HepG2 (cell line): ENCODE results near the gene RASA1. TPM values are rescaled to one million over a fixed set of nuclear protein-coding genes. Genes with fewer than 3 reads are reported as not detected.

Source experiments
- ASH2L ChIP-seq: fragments of 300-600, 200-600 bp; sonication (generic); IDR thresholded peaks from 2 replicates; pipeline ENCODE4 v1.7.0; 2017; ENCODE audit warnings: low read depth, mild to moderate bottlenecking, moderate library complexity, mixed read lengths, low read length; ENCODE audit not compliant: insufficient read length
- CBX5 ChIP-seq: sonication (generic); formaldehyde crosslinking; IDR thresholded peaks from 2 replicates; pipeline ENCODE4 v1.4.0; 2020; ENCODE audit warnings: missing genetic modification reagents, borderline replicate concordance
- E2F5 ChIP-seq: sonication (generic); formaldehyde crosslinking; conservative IDR thresholded peaks from 2 replicates; pipeline ENCODE4 v1.4.0; 2020; ENCODE audit warnings: missing genetic modification reagents
- JUNB ChIP-seq: sonication (generic); formaldehyde crosslinking; IDR thresholded peaks from 2 replicates; pipeline ENCODE4 v1.8.0; 2022; ENCODE audit warnings: missing genetic modification reagents, mild to moderate bottlenecking, borderline replicate concordance
- KAT8 ChIP-seq: IDR thresholded peaks from 2 replicates; pipeline ENCODE4 v1.6.1; 2016; ENCODE audit warnings: missing genetic modification reagents, missing compliant biosample characterization
- NFATC3 ChIP-seq: sonication (generic); formaldehyde crosslinking; IDR thresholded peaks from 2 replicates; pipeline ENCODE4 v1.5.1; 2020; ENCODE audit warnings: mild to moderate bottlenecking, missing genetic modification reagents
- NFYB ChIP-seq: sonication (generic); formaldehyde crosslinking; IDR thresholded peaks from 2 replicates; pipeline ENCODE4 v1.4.0; 2020; ENCODE audit warnings: missing genetic modification reagents
- PAF1 ChIP-seq: IDR thresholded peaks from 2 replicates; pipeline ENCODE4 v1.6.1; 2016; ENCODE audit warnings: missing genetic modification reagents, missing compliant biosample characterization
- RCOR2 ChIP-seq: IDR thresholded peaks from 2 replicates; pipeline ENCODE4 v1.6.1; 2016; ENCODE audit warnings: missing biosample characterization, missing genetic modification reagents
- REPIN1 ChIP-seq: sonication (generic); formaldehyde crosslinking; IDR thresholded peaks from 2 replicates; pipeline ENCODE4 v1.8.0; 2022; ENCODE audit warnings: missing genetic modification reagents, low read depth, mild to moderate bottlenecking, borderline replicate concordance
- SP5 ChIP-seq: IDR thresholded peaks from 2 replicates; pipeline ENCODE4 v1.6.1; 2016; ENCODE audit warnings: low read depth, borderline replicate concordance
- SYNCRIP ChIP-seq: fragments of 200-400 bp; formaldehyde crosslinking; IDR thresholded peaks from 2 replicates; pipeline ENCODE4 v1.6.1; 2018; ENCODE audit warnings: mild to moderate bottlenecking, low read depth, low read length; ENCODE audit not compliant: insufficient read depth
- U2AF2 ChIP-seq: fragments of 200-400 bp; formaldehyde crosslinking; IDR thresholded peaks from 2 replicates; pipeline ENCODE4 v1.6.1; 2017; ENCODE audit warnings: low read depth, mild to moderate bottlenecking, low read length
- ZBTB20 ChIP-seq: sonication (generic); formaldehyde crosslinking; IDR thresholded peaks from 2 replicates; pipeline ENCODE4 v1.8.1; 2023; ENCODE audit warnings: missing genetic modification reagents, low read depth, mild to moderate bottlenecking, borderline replicate concordance
- ZBTB21 ChIP-seq: sonication (generic); formaldehyde crosslinking; IDR thresholded peaks from 2 replicates; pipeline ENCODE4 v1.4.0; 2020; ENCODE audit warnings: missing genetic modification reagents
- ZBTB25 ChIP-seq: IDR thresholded peaks from 2 replicates; pipeline ENCODE4 v1.6.1; 2018; ENCODE audit warnings: missing genetic modification reagents
- ZBTB42 ChIP-seq: sonication (generic); formaldehyde crosslinking; IDR thresholded peaks from 2 replicates; pipeline ENCODE4 v1.5.0; 2020; ENCODE audit warnings: mild to moderate bottlenecking, missing genetic modification reagents
- ZFP36L2 ChIP-seq: sonication (generic); formaldehyde crosslinking; IDR thresholded peaks from 2 replicates; pipeline ENCODE4 v1.4.0; 2020; ENCODE audit warnings: missing genetic modification reagents
- ZMYM2 ChIP-seq: sonication (generic); formaldehyde crosslinking; IDR thresholded peaks from 2 replicates; pipeline ENCODE4 v1.8.0; 2022; ENCODE audit warnings: mild to moderate bottlenecking, missing genetic modification reagents
- ZNF296 ChIP-seq: sonication (generic); formaldehyde crosslinking; conservative IDR thresholded peaks from 2 replicates; pipeline ENCODE4 v1.5.0; 2020; ENCODE audit warnings: mild to moderate bottlenecking, missing genetic modification reagents
- ZNF563 ChIP-seq: sonication (generic); formaldehyde crosslinking; IDR thresholded peaks from 2 replicates; pipeline ENCODE4 v1.8.0; 2022; ENCODE audit warnings: mild to moderate bottlenecking, moderate library complexity, missing genetic modification reagents
- ZNF572 ChIP-seq: sonication (generic); formaldehyde crosslinking; IDR thresholded peaks from 2 replicates; pipeline ENCODE4 v1.5.1; 2020; ENCODE audit warnings: mild to moderate bottlenecking, missing genetic modification reagents
- ZNF616 ChIP-seq: sonication (generic); formaldehyde crosslinking; IDR thresholded peaks from 2 replicates; pipeline ENCODE4 v1.5.0; 2020; ENCODE audit warnings: low read depth, mild to moderate bottlenecking, missing genetic modification reagents
- ZNF790 ChIP-seq: sonication (generic); formaldehyde crosslinking; IDR thresholded peaks from 2 replicates; pipeline ENCODE4 v1.8.0; 2022; ENCODE audit warnings: missing genetic modification reagents, mild to moderate bottlenecking, borderline replicate concordance
- polyA plus RNA-seq, 8 experiments: library from polyadenylated mRNA; depleted of rRNA in 3 of 8; stranded (reverse) in 7 of 8; unstranded in 1 of 8; fragments of >200 nt; fragmentation: Illumina TruSeq in 4 of 8; extraction: Trizol in 4 of 8; gene quantifications; 2 replicates each; pipeline versions ENCODE4 v1.2.1 to v1.2.3, GENCODE V29; 2011 to 2016; ENCODE audit warnings: low read depth in 4 of 8, missing spikeins in 1 of 8, mixed read lengths in 1 of 8; ENCODE audit not compliant: insufficient read depth in 1 of 8
- total RNA-seq, 5 experiments: library from RNA; depleted of rRNA; stranded (reverse); fragments of >200 nt; fragmentation: Illumina TruSeq; extraction: Trizol; gene quantifications; 2 replicates each; pipeline ENCODE4 v1.2.3, GENCODE V29; 2016; ENCODE audit warnings: low read depth in 1 of 5
- TF ChIP-seq, protein P1 (sequence below): sonication (generic); formaldehyde crosslinking; IDR thresholded peaks from 2 replicates; pipeline ENCODE4 v1.5.1; 2020; ENCODE audit warnings: missing genetic modification reagents, mild to moderate bottlenecking, borderline replicate concordance
- TF ChIP-seq, protein P2 (sequence below): IDR thresholded peaks from 2 replicates; pipeline ENCODE4 v1.6.1; 2016; ENCODE audit warnings: low read depth, borderline replicate concordance

The RASA1 gene
- total and polyA plus RNA-seq, 2 of the 13 experiments (the other 11 are each of a cell fraction or from before 2014, with no cell fraction given), result 19.5 to 20.5 TPM

GRCh38 chr5:87412630-87413342, 145.1 kb downstream of the RASA1 start, which contains the start of gene CCNH (continued):
- TF ChIP-seq SYNCRIP (no peak), ZBTB21 (CRISPR knock-in tag) (peak; percentile 96), RCOR2 (CRISPR knock-in tag) (no peak), ZMYM2 (CRISPR knock-in tag) (peak; percentile 42; the same call in 1 of the 2 replicates), PAF1 (CRISPR knock-in tag) (no peak), REPIN1 (CRISPR knock-in tag) (peak; percentile 69), ZNF790 (CRISPR knock-in tag) (peak; percentile 67; the same call in 1 of the 2 replicates), SP5 (CRISPR knock-in tag) (peak; percentile 17; the same call in 1 of the 2 replicates), CBX5 (CRISPR knock-in tag) (no peak), ZNF572 (CRISPR knock-in tag) (no peak), ZBTB42 (CRISPR knock-in tag) (no peak), ZBTB25 (CRISPR knock-in tag) (peak; percentile 87), JUNB (CRISPR knock-in tag) (no peak), ZNF296 (CRISPR knock-in tag) (no peak), ASH2L (peak; percentile 87), ZNF616 (no peak), U2AF2 (no peak), ZNF563 (peak; percentile 46; the same call in 1 of the 2 replicates), ZBTB20 (CRISPR knock-in tag) (peak; percentile 31; the same call in 1 of the 2 replicates), E2F5 (CRISPR knock-in tag) (no peak), KAT8 (CRISPR knock-in tag) (peak; percentile 94), NFATC3 (CRISPR knock-in tag) (no peak), ZFP36L2 (CRISPR knock-in tag) (no peak), NFYB (CRISPR knock-in tag) (peak; percentile 55)
- TF ChIP-seq, protein P1, sequence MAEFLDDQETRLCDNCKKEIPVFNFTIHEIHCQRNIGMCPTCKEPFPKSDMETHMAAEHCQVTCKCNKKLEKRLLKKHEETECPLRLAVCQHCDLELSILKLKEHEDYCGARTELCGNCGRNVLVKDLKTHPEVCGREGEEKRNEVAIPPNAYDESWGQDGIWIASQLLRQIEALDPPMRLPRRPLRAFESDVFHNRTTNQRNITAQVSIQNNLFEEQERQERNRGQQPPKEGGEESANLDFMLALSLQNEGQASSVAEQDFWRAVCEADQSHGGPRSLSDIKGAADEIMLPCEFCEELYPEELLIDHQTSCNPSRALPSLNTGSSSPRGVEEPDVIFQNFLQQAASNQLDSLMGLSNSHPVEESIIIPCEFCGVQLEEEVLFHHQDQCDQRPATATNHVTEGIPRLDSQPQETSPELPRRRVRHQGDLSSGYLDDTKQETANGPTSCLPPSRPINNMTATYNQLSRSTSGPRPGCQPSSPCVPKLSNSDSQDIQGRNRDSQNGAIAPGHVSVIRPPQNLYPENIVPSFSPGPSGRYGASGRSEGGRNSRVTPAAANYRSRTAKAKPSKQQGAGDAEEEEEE (CRISPR knock-in tag), result no peak
- TF ChIP-seq, protein P2, sequence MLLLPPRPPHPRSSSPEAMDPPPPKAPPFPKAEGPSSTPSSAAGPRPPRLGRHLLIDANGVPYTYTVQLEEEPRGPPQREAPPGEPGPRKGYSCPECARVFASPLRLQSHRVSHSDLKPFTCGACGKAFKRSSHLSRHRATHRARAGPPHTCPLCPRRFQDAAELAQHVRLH (CRISPR knock-in tag), result peak; percentile 56; the same call in 1 of the 2 replicates
